Muscle of leg (tissue), 11 donors: ENCODE measurements around the gene B3GALT6. TPM values are rescaled to one million over a fixed set of nuclear protein-coding genes. Genes with fewer than 3 reads are reported as not detected.

ENCODE experiments used
- DNase-seq: peaks from one replicate; pipeline ENCODE4 v3.0.0; 2013
- H3K27ac ChIP-seq: one replicate; pipeline ENCODE4 v1.5.1; 2013; ENCODE audit warnings: mild to moderate bottlenecking, low read length, control low read depth
- H3K27me3 ChIP-seq: one replicate; pipeline ENCODE4 v1.6.1; 2013; ENCODE audit warnings: low read length; ENCODE audit not compliant: control insufficient read depth, insufficient read depth
- H3K36me3 ChIP-seq: one replicate; pipeline ENCODE4 v1.6.1; 2013; ENCODE audit warnings: low read length; ENCODE audit not compliant: control insufficient read depth, insufficient read depth
- H3K4me1 ChIP-seq: one replicate; pipeline ENCODE4 v1.6.1; 2013; ENCODE audit warnings: low read length; ENCODE audit not compliant: control insufficient read depth, insufficient read depth
- H3K4me3 ChIP-seq: one replicate; pipeline ENCODE4 v1.5.1; 2013; ENCODE audit warnings: low read length, control low read depth
- H3K9me3 ChIP-seq: replicated peaks from 2 replicates; pipeline ENCODE4 v1.6.1; 2013; ENCODE audit warnings: low read depth, low read length; ENCODE audit not compliant: control insufficient read depth
- WGBS: methylation state at CpG from one replicate; pipeline ENCODE4 v1.1.5; 2013; ENCODE audit warnings: missing lambda C conversion rate; ENCODE audit not compliant: insufficient coverage; 5-methylcytosine and 5-hydroxymethylcytosine counted together
- polyA plus RNA-seq, 8 donors: library from polyadenylated mRNA; unstranded; fragments of 120-200 nt; gene quantifications; one replicate each; pipeline versions ENCODE4 v1.2.1 to v1.2.3, GENCODE V29; 2013; ENCODE audit warnings: inconsistent platforms in 1 of 8, low replicate concordance in 1 of 8; ENCODE audit not compliant: insufficient read length in 8 of 8, insufficient read depth in 1 of 8
- total RNA-seq: library from RNA; stranded (reverse); fragments of 120-200 nt; gene quantifications from one replicate; pipeline ENCODE4 v1.2.4, GENCODE V29; 2013

Gene B3GALT6
- total and polyA plus RNA-seq, 9 donors = 19.0 to 22.8 (median 21.2) TPM

DNA sequence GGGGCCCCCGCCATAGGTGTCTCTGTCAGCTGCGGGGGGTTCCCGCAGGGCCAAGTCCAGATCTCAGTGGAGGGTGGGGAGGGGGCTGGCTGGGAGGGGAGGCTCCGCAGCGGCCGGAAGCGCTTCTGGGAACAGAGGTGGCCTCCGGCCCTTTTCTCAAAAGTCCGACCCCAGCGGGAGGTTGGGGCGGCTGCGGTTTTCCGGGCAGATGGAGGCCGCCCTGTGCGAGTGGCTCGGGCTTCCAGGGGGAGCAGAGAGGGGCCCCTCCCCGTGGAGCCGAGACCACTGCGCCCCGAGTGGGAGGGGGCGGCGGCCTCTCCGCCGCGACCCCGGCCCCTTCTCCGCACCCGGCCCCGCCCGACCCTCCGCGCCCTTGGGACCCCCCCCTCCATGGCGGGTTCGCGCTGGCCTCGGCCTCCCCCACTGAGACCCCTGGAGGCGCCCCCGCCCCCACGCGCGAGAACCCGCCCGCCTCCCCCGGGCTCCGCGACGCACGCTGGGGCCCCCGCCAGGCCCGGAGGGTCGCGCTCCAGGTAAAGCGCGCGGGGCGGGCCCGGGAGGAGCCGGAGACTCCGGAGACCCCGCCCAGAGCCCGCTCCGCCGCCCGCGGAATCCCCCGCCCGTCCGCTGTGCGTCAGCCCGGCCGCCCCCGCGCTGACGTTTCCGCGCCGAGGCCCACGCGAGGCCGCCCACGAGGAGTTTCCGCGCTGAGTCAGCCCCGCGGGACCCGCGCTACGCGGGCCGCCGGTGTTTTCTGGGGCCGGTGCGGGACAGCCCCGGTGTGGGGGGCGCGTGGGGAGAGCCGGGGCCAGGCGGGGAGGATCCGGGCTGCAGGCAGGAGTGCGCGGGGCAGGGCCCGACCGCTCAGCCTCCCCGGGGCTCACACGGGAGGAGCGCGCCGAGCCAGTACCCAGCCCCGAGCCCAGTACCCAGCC lies 30.9 kb upstream of the B3GALT6 start:
- Histone ChIP-seq H3K4me3 (no peak overlapping the region), H3K36me3 (no peaks in the 10 kb centered on the region), H3K27me3 (peaks cover 26% of the 10 kb centered on the region), H3K4me1 (peaks cover 28% of the 10 kb centered on the region), H3K27ac (no peak overlapping the region), H3K9me3 (no peaks in the 10 kb centered on the region)
- WGBS = under 1% methylated on average over 80 of the region's 109 CpGs
- DNase-seq = peak; percentile 75

DNA sequence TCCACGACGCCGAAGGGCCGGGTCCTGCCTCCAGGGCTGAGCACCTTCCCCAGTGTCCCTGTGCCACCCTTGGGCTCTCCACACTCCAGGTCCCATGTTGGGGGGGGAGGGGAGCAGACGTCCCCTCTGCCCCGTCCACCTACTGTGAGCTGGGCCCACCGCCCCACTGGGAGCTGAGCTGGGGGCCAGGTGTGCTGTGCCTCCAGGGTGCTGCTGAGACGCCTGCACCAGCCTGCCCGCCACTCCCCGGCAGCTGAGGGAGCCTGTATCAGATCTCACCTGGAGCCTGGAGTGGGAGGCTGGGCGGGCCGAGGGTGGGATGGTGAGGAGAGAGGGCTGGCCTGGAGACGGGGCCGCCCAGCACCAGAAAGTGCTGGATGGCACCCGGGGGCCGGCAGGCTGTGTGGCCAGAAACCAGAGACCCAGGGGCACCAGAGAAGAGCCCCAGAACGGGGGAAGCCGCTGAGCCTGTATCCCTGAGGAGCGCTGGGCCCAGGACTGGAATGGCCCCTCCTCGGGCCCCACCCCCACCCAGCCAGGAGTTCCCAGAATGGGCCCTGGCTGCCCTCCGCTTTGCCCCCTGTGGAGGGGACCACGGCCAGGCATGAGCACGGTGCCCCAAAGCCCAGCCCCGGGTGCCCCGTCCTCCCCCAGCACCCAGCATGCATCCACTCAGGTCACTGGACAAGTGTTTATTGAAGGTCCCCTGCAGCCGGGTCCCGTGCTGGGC lies 29.0 kb upstream of the B3GALT6 start:
- WGBS = 71% methylated on average over 17 of the region's 27 CpGs
- Histone ChIP-seq H3K4me1 (peaks cover 43% of the 10 kb centered on the region), H3K9me3 (no peaks in the 10 kb centered on the region), H3K27me3 (peaks cover 33% of the 10 kb centered on the region), H3K27ac (no peak overlapping the region), H3K4me3 (no peak overlapping the region), H3K36me3 (no peaks in the 10 kb centered on the region)
- no peak for DNase-seq

GRCh38 chr1:1203561-1204424 lies 28.2 kb upstream of the B3GALT6 start:
- no peak overlapping the region for H3K27ac ChIP-seq
- H3K9me3 ChIP-seq = no peaks in the 10 kb centered on the region
- peaks cover 33% of the 10 kb centered on the region for H3K27me3 ChIP-seq
- H3K36me3 ChIP-seq = no peaks in the 10 kb centered on the region
- H3K4me3 ChIP-seq = no peak overlapping the region
- H3K4me1 ChIP-seq = peaks cover 50% of the 10 kb centered on the region
- DNase-seq = no peak
- WGBS = 45% methylated on average over 43 of the region's 49 CpGs

DNA sequence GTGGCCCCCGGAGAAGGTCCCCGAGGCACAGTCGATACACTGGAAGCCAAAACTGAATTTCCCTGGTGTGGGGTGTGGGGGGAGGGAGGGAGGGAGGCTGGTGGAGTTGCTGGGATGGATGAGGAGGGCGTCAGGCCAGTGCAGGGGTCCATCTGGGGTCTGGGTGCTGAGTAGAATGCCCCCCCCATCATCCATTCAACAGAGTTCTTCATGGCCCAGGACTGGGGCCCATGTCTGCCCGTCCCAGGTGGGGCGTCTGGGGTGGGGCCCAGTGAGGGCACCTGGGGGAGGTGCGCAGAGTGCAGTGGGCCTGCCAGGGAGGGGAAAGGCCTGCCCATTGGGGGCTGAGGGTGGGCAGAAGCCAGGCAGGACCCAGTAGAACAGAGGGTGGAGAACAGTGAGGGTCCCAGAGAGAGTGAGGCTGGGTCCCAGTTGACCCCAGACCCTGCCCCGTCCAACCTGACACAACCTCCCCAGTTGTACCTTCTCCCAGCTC lies 27.6 kb upstream of the B3GALT6 start:
- WGBS = 100% methylated on average over 1 of the region's 8 CpGs
- no peak overlapping the region for H3K27ac ChIP-seq
- peaks cover 54% of the 10 kb centered on the region for H3K4me1 ChIP-seq
- H3K9me3 ChIP-seq = no peaks in the 10 kb centered on the region
- no peak overlapping the region for H3K4me3 ChIP-seq
- H3K36me3 ChIP-seq = no peaks in the 10 kb centered on the region
- H3K27me3 ChIP-seq = peaks cover 33% of the 10 kb centered on the region
- DNase-seq = no peak

DNA sequence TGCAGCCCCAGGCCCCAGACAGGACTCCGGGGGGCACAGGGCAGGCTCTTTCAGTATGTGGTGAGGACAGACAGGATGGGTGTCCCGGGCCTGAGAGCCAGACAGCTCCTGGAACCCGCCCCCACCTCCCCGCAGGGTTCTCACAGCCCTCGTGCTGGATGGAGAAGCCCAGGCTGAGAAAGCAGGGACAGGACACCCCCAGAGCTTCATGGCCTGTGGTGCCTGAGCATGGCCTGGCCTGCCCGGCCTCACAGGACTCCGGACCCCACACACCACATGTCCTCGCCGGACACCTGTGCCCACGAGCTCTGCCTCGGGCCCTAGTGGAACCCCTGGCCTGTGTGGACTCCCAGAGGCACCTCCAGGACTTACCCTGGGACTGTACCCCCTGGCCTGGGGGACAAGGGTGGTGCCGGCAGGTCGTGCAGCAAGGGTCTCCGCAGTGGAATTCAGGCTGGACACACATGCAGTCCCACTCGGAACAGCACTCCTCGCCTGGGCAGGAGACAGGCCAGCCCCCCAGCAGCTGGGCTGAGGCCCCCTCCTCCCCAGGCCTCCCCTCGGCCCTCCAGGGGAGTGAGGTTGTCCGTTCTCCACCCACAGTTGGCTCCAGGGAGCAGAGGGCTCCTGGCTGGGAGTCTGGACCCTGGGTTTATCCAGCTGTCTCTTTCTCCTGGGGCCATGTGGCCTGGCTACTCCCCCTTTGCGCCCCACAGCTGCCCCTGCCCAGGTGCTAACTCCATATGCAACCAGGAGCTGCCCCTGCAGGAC lies 26.9 kb upstream of the B3GALT6 start:
- Histone ChIP-seq H3K36me3 (no peaks in the 10 kb centered on the region), H3K4me1 (peaks cover 54% of the 10 kb centered on the region), H3K9me3 (no peaks in the 10 kb centered on the region), H3K27ac (no peak overlapping the region), H3K4me3 (no peak overlapping the region), H3K27me3 (peaks cover 27% of the 10 kb centered on the region)
- no peak for DNase-seq
- WGBS = 62% methylated on average over 14 of the region's 19 CpGs

GRCh38 chr1:1205769-1206375 lies 26.2 kb upstream of the B3GALT6 start:
- Histone ChIP-seq H3K27me3 (peaks cover 21% of the 10 kb centered on the region), H3K9me3 (no peaks in the 10 kb centered on the region), H3K4me1 (peaks cover 49% of the 10 kb centered on the region), H3K4me3 (peak overlapping the region; percentile 19), H3K36me3 (no peaks in the 10 kb centered on the region), H3K27ac (no peak overlapping the region)
- 21% methylated on average over 31 of the region's 31 CpGs for WGBS
- no peak for DNase-seq

GRCh38 chr1:1206376-1206965 lies 25.6 kb upstream of the B3GALT6 start, which contains the start of gene TNFRSF18:
TSS of gene TNFRSF18 (minus strand) at chr1:1206592. CDS start at chr1:1206571, 21 bp downstream.
- H3K4me1 ChIP-seq = peaks cover 48% of the 10 kb centered on the region
- 10% methylated on average over 47 of the region's 49 CpGs for WGBS
- H3K36me3 ChIP-seq = no peaks in the 10 kb centered on the region
- DNase-seq = no peak
- H3K4me3 ChIP-seq = peak within 1 kb of the TSS; percentile 19
- H3K9me3 ChIP-seq = no peaks in the 10 kb centered on the region
- no peak within 1 kb of the TSS for H3K27ac ChIP-seq
- H3K27me3 ChIP-seq = peaks cover 20% of the 10 kb centered on the region

- WGBS = 64% methylated on average over 2 of the region's 19 CpGs
- DNase-seq = no peak
- peaks cover 54% of the 10 kb centered on the region for H3K4me1 ChIP-seq
- H3K4me3 ChIP-seq = no peak overlapping the region
- no peaks in the 10 kb centered on the region for H3K9me3 ChIP-seq
- no peak overlapping the region for H3K27ac ChIP-seq
- H3K27me3 ChIP-seq = peaks cover 20% of the 10 kb centered on the region
- H3K36me3 ChIP-seq = no peaks in the 10 kb centered on the region
Measured at GRCh38 chr1:1206966-1207531, 25.0 kb upstream of the B3GALT6 start.
